Neural cell (in vitro differentiated cells): Measurements from ENCODE around the gene ZNF580. TPM values are rescaled to one million over a fixed set of nuclear protein-coding genes. Genes with fewer than 3 reads are reported as not detected.

Experiments
- H2AFZ ChIP-seq: fragments of 200-600, 300-800 bp; sonication (generic), shearing (Covaris generic); 2 replicates; pipeline ENCODE4 v1.6.0; 2014; ENCODE audit warnings: low read depth, mild to moderate bottlenecking, antibody characterized with exemption, low read length, moderate library complexity
- H3F3A ChIP-seq: fragments of 200-600 bp; shearing (Covaris generic); 2 replicates; pipeline ENCODE4 v1.6.1; 2016; ENCODE audit warnings: mild to moderate bottlenecking, moderate library complexity, mixed read lengths, antibody characterized with exemption, low read length; ENCODE audit not compliant: insufficient read depth, poor library complexity, severe bottlenecking
- H3K27ac ChIP-seq: fragments of 200-600, 300-800 bp; sonication (generic), shearing (Covaris generic); 2 replicates; pipeline ENCODE4 v1.5.1; 2014; ENCODE audit warnings: mild to moderate bottlenecking, low read length, moderate library complexity
- H3K27me3 ChIP-seq: fragments of 300-800, 200-600 bp; sonication (generic), shearing (Covaris generic); 2 replicates; pipeline ENCODE4 v1.6.0; 2014; ENCODE audit warnings: mild to moderate bottlenecking, low read depth, low read length, moderate library complexity; ENCODE audit not compliant: insufficient read depth
- H3K36me3 ChIP-seq: fragments of 300-800, 200-600 bp; sonication (generic), shearing (Covaris generic); 2 replicates; pipeline ENCODE4 v1.5.1; 2014; ENCODE audit warnings: mild to moderate bottlenecking, antibody characterized with exemption, low read length, moderate library complexity; ENCODE audit not compliant: insufficient read depth
- H3K4me2 ChIP-seq: fragments of 300-800, 200-600 bp; sonication (generic), shearing (Covaris generic); 2 replicates; pipeline ENCODE4 v1.6.0; 2014; ENCODE audit warnings: mild to moderate bottlenecking, low read length
- H3K4me3 ChIP-seq: fragments of 300-800, 200-600 bp; sonication (generic), shearing (Covaris generic); 2 replicates; pipeline ENCODE4 v1.5.1; 2014; ENCODE audit warnings: mild to moderate bottlenecking, low read length, moderate library complexity
- H3K79me2 ChIP-seq: fragments of 200-600 bp; shearing (Covaris generic); replicated peaks from 2 replicates; pipeline ENCODE4 v1.6.0; 2014; ENCODE audit warnings: mild to moderate bottlenecking, low read length, moderate library complexity; ENCODE audit not compliant: insufficient read depth
- H3K9ac ChIP-seq: fragments of 300-800, 200-600 bp; sonication (generic), shearing (Covaris generic); 2 replicates; pipeline ENCODE4 v1.6.1; 2016; ENCODE audit warnings: mild to moderate bottlenecking, low read length, mixed read lengths
- H3K9me2 ChIP-seq: fragments of 200-600 bp; shearing (Covaris generic); 2 replicates; pipeline ENCODE4 v1.6.1; 2016; ENCODE audit warnings: mild to moderate bottlenecking, low read length, mixed read lengths; ENCODE audit not compliant: insufficient read depth
- H3K9me3 ChIP-seq: fragments of 200-600, 300-800 bp; sonication (generic), shearing (Covaris generic); 2 replicates; pipeline ENCODE4 v1.6.1; 2016; ENCODE audit warnings: mild to moderate bottlenecking, mixed run types, low read length, moderate library complexity, mixed read lengths
- H4K20me1 ChIP-seq: fragments of 200-600 bp; shearing (Covaris generic); 2 replicates; pipeline ENCODE4 v1.6.1; 2016; ENCODE audit warnings: mild to moderate bottlenecking, mixed run types; ENCODE audit not compliant: insufficient read depth
- EP300 ChIP-seq: fragments of 450-650 bp; conservative IDR thresholded peaks from 2 replicates; pipeline ENCODE4 v1.6.1; 2014; ENCODE audit warnings: antibody characterized with exemption, mild to moderate bottlenecking, moderate library complexity; ENCODE audit not compliant: poor library complexity, severe bottlenecking
- EZH2 ChIP-seq: fragments of 200-600, 300-800 bp; shearing (Covaris generic), sonication (generic); IDR thresholded peaks from 2 replicates; pipeline ENCODE4 v1.6.1; 2014; ENCODE audit warnings: antibody characterized with exemption, low read length, borderline replicate concordance, mild to moderate bottlenecking; ENCODE audit not compliant: insufficient read depth, poor library complexity, severe bottlenecking
- MXI1 ChIP-seq: fragments of 450-650 bp; conservative IDR thresholded peaks from 2 replicates; pipeline ENCODE4 v1.6.1; 2014; ENCODE audit warnings: antibody characterized with exemption, mild to moderate bottlenecking; ENCODE audit not compliant: poor library complexity, severe bottlenecking
- POLR2AphosphoS5 ChIP-seq: IDR thresholded peaks from 2 replicates; pipeline ENCODE4 v1.6.1; 2012
- RAD21 ChIP-seq: fragments of 450-650 bp; conservative IDR thresholded peaks from 2 replicates; pipeline ENCODE4 v1.6.1; 2014; ENCODE audit warnings: antibody characterized with exemption, mild to moderate bottlenecking, moderate library complexity
- SMC3 ChIP-seq: fragments of 450-650 bp; conservative IDR thresholded peaks from 2 replicates; pipeline ENCODE4 v1.6.1; 2014; ENCODE audit warnings: antibody characterized with exemption, mild to moderate bottlenecking, moderate library complexity; ENCODE audit not compliant: poor library complexity
- TAF1 ChIP-seq: IDR thresholded peaks from 2 replicates; pipeline ENCODE4 v1.6.1; 2012; ENCODE audit warnings: low read depth
- polyA plus RNA-seq: library from polyadenylated mRNA; depleted of rRNA; stranded (reverse); fragments of >200 nt; gene quantifications from 2 replicates; pipeline ENCODE4 v1.2.3, GENCODE V29; 2014
- TF ChIP-seq, protein P1 (sequence below): fragments of 450-650 bp; IDR thresholded peaks from 2 replicates; pipeline ENCODE4 v1.5.1; 2014; ENCODE audit warnings: antibody characterized with exemption, mild to moderate bottlenecking, moderate library complexity; ENCODE audit not compliant: poor library complexity, severe bottlenecking
- TF ChIP-seq, protein P2 (sequence below): IDR thresholded peaks from 2 replicates; pipeline ENCODE4 v1.6.1; 2012; ENCODE audit warnings: borderline replicate concordance

ZNF580 gene
- polyA plus RNA-seq, 1 donor from 2014 or later = 11.7 TPM

DNA sequence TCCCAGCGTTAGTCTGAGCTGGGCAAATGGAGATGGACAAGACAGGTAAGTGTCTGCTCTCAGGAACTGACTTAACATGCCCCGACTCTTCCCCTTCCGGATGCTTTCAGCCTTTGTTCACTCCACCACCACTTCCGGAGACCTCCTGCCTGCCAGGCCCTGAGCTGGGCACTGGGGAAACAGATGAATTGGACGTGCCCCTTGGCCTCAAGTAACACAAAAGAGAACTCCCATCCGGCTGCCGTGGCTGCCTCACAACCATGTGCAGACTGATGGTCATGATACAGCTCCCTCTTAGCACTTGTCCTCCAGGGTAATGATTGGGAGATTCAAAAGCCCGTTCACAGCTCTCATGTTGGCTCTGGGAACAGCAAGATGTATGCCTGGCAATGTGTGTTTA is 23.4 kb upstream of the ZNF580 start:
- TF ChIP-seq MXI1 = no peak
- no peak for TF ChIP-seq TAF1
- TF ChIP-seq EP300 = no peak
- TF ChIP-seq SMC3 = no peak
- TF ChIP-seq, protein P1, sequence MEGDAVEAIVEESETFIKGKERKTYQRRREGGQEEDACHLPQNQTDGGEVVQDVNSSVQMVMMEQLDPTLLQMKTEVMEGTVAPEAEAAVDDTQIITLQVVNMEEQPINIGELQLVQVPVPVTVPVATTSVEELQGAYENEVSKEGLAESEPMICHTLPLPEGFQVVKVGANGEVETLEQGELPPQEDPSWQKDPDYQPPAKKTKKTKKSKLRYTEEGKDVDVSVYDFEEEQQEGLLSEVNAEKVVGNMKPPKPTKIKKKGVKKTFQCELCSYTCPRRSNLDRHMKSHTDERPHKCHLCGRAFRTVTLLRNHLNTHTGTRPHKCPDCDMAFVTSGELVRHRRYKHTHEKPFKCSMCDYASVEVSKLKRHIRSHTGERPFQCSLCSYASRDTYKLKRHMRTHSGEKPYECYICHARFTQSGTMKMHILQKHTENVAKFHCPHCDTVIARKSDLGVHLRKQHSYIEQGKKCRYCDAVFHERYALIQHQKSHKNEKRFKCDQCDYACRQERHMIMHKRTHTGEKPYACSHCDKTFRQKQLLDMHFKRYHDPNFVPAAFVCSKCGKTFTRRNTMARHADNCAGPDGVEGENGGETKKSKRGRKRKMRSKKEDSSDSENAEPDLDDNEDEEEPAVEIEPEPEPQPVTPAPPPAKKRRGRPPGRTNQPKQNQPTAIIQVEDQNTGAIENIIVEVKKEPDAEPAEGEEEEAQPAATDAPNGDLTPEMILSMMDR = no peak
- no peak for TF ChIP-seq EZH2
- TF ChIP-seq RAD21 = no peak
- TF ChIP-seq, protein P2, sequence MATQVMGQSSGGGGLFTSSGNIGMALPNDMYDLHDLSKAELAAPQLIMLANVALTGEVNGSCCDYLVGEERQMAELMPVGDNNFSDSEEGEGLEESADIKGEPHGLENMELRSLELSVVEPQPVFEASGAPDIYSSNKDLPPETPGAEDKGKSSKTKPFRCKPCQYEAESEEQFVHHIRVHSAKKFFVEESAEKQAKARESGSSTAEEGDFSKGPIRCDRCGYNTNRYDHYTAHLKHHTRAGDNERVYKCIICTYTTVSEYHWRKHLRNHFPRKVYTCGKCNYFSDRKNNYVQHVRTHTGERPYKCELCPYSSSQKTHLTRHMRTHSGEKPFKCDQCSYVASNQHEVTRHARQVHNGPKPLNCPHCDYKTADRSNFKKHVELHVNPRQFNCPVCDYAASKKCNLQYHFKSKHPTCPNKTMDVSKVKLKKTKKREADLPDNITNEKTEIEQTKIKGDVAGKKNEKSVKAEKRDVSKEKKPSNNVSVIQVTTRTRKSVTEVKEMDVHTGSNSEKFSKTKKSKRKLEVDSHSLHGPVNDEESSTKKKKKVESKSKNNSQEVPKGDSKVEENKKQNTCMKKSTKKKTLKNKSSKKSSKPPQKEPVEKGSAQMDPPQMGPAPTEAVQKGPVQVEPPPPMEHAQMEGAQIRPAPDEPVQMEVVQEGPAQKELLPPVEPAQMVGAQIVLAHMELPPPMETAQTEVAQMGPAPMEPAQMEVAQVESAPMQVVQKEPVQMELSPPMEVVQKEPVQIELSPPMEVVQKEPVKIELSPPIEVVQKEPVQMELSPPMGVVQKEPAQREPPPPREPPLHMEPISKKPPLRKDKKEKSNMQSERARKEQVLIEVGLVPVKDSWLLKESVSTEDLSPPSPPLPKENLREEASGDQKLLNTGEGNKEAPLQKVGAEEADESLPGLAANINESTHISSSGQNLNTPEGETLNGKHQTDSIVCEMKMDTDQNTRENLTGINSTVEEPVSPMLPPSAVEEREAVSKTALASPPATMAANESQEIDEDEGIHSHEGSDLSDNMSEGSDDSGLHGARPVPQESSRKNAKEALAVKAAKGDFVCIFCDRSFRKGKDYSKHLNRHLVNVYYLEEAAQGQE = no peak
- no peak for TF ChIP-seq POLR2AphosphoS5
- H3K79me2 ChIP-seq = no peaks in the 10 kb centered on the region
- no peaks in the 10 kb centered on the region for H3K36me3 ChIP-seq

DNA sequence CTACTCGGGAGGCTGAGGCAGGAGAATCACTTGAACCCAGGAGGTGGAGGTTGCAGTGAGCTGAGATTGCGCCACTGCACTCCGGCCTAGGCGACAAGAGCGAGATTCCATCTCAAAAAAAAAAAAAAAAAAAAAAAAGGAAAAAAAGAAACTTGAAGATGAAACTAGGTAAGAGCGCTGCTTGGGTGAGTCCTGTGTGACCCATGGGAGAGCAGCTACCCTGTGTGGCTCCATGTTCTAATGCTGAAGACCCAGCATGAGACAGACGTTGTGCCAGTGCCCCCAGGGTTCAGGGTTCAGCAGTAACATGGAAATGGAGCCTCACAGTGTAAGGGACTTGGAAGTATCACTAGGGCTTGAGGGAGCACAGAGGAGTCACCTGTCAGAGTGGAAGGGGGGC is 22.4 kb upstream of the ZNF580 start:
- H3K27ac ChIP-seq = no peak overlapping the region
- H3K36me3 ChIP-seq = no peaks in the 10 kb centered on the region
- H3K9me2 ChIP-seq = no peaks in the 10 kb centered on the region
- no peak overlapping the region for H3K9ac ChIP-seq
- no peak overlapping the region for H3K4me3 ChIP-seq
- H3K79me2 ChIP-seq = peaks cover 3% of the 10 kb centered on the region
- H2AFZ ChIP-seq = no peak overlapping the region
- no peaks in the 10 kb centered on the region for H4K20me1 ChIP-seq
- TF ChIP-seq MXI1 = no peak
- TF ChIP-seq, protein P2 = no peak
- TF ChIP-seq EP300 = no peak
- no peak for TF ChIP-seq TAF1
- TF ChIP-seq, protein P1 = no peak
- TF ChIP-seq POLR2AphosphoS5 = no peak
- no peak for TF ChIP-seq RAD21
- TF ChIP-seq SMC3 = no peak
- no peak for TF ChIP-seq EZH2
- H3K4me2 ChIP-seq = no peak overlapping the region
- H3K27me3 ChIP-seq = no peaks in the 10 kb centered on the region
- no peaks in the 10 kb centered on the region for H3K9me3 ChIP-seq
- H3F3A ChIP-seq = no peaks in the 10 kb centered on the region

More for the DNA sequence above, 23.4 kb upstream of the ZNF580 start:
- no peaks in the 10 kb centered on the region for H3K27me3 ChIP-seq
- H3K9ac ChIP-seq = no peak overlapping the region
- no peak overlapping the region for H3K4me2 ChIP-seq
- no peaks in the 10 kb centered on the region for H3K9me2 ChIP-seq
- no peak overlapping the region for H2AFZ ChIP-seq
- H3K9me3 ChIP-seq = no peaks in the 10 kb centered on the region
- no peaks in the 10 kb centered on the region for H4K20me1 ChIP-seq
- H3F3A ChIP-seq = no peaks in the 10 kb centered on the region
- H3K4me3 ChIP-seq = no peak overlapping the region
- H3K27ac ChIP-seq = no peak overlapping the region
